Stimulated activated CD4-positive, alpha-beta T cell treated with anti-CD3 and anti-CD28 coated beads, Interleukin-2, amount 100 ng/mL, for 4 hours (primary cell): ENCODE results near the gene MLH3.

ENCODE experiments used
- DNase-seq: peaks from one replicate; pipeline ENCODE4 v3.0.0-alpha.2; 2020; ENCODE audit warnings: low read depth

MLH3 gene

GRCh38 chr14:75066691-75067090 is 15.4 kb upstream of the MLH3 start:
- no peak for DNase-seq

DNA sequence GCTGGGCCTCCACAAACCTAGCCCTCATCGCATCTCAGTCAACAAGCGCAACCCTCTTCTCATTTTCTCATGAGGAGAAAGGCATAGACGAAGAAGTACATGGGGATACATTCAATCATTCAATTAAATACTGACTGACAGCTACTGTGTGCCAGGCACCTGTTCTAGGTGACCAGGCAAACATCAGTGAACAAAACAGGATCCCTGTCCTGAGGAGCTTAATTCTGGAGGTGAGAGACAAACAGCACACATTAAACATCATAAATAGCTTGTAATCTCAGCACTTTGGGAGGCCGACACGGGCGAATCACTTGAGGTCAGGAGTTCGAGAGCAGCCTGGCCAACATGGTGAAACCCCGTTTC is 12.9 kb upstream of the MLH3 start:
- no peak for DNase-seq

- DNase-seq = peak; percentile 80
These were observed 12.4 kb upstream of the MLH3 start, which contains the start of gene ACYP1 for GRCh38 chr14:75063491-75064204. Gene ACYP1, minus strand, starts transcription at chr14:75064024. Its CDS starts 471 bp downstream, at chr14:75063553.

- DNase-seq = no peak
These were observed 11.7 kb upstream of the MLH3 start for GRCh38 chr14:75063013-75063412.

GRCh38 chr14:75060420-75060819 is 9.2 kb upstream of the MLH3 start:
- no peak for DNase-seq

GRCh38 chr14:75059642-75060041 is 8.4 kb upstream of the MLH3 start:
- DNase-seq = no peak

DNA sequence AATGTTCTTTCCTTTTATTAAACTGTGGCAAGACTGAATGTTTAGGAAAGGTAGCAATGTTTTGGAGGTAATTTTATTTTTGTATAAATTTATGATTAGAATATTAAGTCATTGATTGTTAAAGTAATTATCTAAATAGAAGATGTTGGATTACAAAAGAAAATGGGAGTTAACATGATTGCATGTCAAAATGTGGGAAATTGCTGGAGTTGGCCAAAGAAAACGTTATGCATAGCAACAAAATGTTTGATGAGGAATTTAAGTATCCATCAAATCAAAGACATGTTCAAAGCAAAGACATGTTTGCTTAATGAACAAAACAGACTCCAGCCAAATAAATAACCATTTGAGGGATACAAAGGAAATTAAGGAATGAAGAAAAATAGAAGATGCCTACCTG is 3.2 kb upstream of the MLH3 start:
- DNase-seq = no peak

DNA sequence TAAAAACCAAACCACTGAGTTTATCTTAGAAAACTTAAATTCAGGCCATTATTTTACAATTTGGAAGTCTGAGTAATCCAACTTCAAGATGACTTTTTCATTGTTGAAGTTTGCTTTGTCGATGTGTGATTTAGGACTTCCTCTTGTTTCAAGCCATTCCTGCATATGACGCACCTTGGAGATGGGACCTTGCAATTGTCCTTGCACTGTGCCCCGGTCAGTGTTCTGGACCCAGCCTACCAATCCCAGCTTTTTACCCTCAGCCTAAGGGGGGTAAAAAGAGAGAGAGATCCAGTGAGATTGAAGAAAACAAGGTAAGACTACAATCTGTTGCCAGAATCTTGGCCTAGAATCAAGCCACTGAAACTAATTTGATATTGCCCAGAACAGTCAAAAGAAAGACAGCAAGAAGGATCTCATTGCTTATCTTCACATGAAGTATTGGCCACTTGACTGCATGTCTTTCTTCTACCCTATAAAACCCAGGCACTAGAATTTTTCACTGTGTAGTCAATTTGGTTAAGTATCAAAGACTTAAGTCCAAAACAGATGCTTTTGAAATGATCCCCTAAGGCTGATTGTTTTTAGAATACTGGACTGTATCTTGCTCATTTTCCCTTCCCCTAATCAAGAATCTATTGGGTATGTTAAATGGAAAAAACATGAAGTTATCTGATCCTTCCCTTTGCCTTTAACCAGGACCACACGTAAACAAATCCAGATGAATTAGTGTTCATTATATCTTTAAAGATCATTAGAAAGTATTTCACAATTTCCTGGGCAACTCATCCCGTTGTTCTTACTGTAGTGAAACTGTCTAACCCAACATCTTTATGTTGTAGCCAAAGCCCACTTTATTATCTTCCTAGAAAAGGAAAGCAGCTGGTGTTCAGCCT is 2.4 kb upstream of the MLH3 start:
- DNase-seq = no peak

- no peak for DNase-seq
These were observed 261 bp upstream of the MLH3 start for GRCh38 chr14:75051556-75051899.

DNA sequence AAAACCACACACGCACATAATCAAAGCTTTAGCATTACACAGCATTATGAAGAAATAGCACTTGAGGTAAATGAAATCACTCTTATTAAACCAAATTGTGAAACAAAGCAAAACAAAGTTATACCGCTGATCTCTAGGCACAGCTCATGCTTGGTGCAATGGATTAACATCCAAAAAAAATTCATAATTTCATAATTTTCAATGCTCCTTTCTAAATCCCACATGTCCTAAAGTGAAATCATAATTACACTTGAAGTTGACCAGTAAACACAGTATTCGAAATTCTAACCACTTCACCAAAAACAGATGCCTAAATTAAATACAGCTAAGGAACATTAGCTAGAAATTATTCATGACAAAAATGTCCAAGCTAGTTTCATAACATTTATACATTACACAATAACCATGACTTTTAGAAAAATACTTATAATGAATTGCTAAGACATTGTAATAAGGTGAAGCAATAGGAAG is 1.5 kb downstream of the MLH3 start:
- no peak for DNase-seq

GRCh38 chr14:75049136-75049535 is 2.1 kb downstream of the MLH3 start:
- DNase-seq = no peak

DNA sequence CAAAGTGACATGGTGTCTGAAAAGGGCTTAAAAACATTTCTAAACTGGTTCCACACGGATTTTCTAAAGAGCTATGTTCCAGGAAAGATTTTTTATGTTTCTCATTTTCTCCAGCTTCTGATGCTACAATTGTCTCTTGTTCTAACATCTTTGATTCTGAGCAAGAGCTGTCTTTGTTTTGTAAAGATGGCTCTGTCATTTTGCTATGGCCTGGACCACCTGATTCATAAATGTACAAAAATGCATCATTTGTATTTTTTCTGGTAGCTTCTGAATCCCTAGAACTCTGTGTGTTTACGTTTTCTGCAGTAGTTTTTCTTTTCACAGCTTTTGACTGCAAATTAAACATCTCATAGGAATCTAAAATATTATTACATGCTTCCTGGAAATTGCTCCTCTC is 3.2 kb downstream of the MLH3 start:
- DNase-seq = no peak

- no peak for DNase-seq
These were observed 3.8 kb downstream of the MLH3 start for GRCh38 chr14:75047506-75047905.

DNA sequence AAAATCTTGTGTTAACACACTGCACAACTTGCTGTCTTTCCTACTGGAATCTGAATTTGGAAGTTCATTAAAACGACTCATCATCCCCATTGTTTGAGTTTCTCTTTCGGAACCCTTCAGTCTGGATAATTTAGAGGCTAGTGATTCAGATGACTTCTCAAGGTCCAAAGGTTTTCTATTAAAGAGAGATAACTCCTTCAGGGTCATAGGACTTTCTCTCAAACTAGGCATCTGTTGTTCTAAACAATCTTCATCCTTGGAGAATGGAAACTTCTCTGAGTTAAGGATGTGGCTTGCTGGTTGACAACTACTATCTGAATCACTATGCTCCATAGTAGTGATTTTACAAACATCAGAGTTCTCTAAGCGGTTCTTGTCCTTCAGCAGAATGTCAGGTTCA is 4.4 kb downstream of the MLH3 start:
- DNase-seq = no peak

- no peak for DNase-seq
These were observed 5.0 kb downstream of the MLH3 start for GRCh38 chr14:75046275-75046674.

- DNase-seq = no peak
These were observed 6.5 kb downstream of the MLH3 start for GRCh38 chr14:75044752-75045151.

GRCh38 chr14:75044322-75044721 is 6.9 kb downstream of the MLH3 start:
- no peak for DNase-seq

DNA sequence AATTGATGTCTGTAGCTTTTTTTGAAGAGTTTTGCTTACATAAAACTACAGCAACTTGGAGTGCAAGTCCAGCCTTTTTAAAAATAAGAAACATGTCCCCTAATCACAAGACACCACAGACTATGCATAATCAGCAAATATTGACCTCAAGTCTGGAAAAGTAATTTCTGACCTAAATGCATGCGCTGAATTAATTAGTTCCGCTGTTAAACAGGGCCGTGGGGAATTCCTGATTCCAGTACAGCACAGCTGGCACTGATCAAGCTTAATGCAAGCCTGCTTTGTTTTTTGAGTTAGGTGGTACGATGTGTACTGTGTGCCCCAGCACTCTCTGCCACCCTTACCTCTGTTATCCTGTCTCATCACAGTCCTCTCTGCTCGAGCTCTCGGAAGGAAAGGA is 9.2 kb downstream of the MLH3 start:
- no peak for DNase-seq

DNA sequence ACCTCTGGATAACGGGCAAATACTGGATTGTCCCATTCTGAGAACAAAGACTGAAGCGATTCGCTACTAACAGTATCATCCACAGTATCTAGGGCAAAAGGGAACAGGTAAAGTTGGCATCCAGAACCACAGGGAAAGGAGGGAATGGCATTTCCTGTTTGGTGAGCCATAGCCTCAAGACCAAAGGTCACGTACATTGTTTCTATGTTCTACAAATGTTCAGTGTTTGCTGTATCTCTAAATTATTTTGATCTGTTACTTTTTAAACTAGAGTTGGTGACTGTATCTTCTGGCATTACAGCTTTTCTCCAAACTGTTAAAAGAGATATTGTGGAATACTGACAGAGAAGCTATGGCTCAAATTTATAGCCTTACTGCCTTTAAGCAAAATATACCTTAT is 9.7 kb downstream of the MLH3 start:
- no peak for DNase-seq

DNA sequence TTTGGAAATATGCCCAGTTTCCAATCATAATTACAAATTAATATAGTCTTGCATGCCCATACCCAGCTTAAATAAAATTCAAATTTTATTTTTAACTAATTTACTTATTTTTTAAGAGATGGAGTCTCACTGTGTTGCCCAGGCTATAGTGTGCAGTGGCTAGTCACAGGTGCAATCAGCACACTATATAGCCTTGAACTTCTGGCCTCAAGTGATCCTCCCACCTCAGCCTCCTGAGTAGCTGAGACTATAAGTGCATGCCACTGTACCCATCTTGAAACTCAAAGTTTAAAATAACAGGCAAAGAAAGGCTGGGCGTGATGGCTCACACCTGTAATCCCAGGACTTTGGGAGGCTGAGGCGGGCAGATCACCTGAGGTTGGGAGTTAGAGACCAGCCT is 10.3 kb downstream of the MLH3 start:
- no peak for DNase-seq

- no peak for DNase-seq
These were observed 10.8 kb downstream of the MLH3 start for GRCh38 chr14:75040507-75040906.

GRCh38 chr14:75032939-75033338 is 18.3 kb downstream of the MLH3 start:
- DNase-seq = no peak

DNA sequence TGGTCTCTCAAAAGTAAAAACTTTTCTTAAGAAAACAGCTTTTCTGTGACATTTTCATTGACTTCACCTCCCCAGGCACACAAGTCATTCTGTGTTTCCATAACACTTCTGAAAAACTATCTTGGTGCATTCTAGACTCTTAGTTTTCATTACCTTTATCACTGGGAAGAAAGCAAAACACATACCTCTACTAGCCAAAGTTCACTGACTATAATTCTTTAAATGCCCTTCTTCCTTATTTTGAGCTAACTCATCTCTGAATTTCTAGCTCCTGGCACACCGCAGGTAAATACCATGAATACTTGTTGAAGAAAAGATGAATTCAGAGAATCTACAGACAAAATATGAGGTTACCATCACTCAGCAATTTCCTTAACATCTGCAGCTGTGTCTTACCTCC is 21.1 kb downstream of the MLH3 start:
- DNase-seq = no peak

GRCh38 chr14:75025876-75026275 is 25.4 kb downstream of the MLH3 start:
- no peak for DNase-seq
